Fibroblast of the conjunctiva (primary cell): ENCODE results near the gene PUS7.
"Not testable (repeated sequence)": the region's sequence is repeated elsewhere in the genome, so short reads cannot be mapped to it uniquely, and the experiment has no call there.

Experiments
- DNase-seq: peaks from one replicate; pipeline ENCODE4 v3.0.0-alpha.2; 2010; ENCODE audit warnings: low read depth

Gene PUS7

GRCh38 chr7:105521717-105522463 is at the start of gene PUS7:
Gene PUS7, minus strand, starts transcription at chr7:105522271. Its CDS starts 13,759 bp downstream, at chr7:105508512.
- peak; percentile 70 for DNase-seq

- no peak for DNase-seq
These were observed 45.8 kb upstream of the PUS7 start for GRCh38 chr7:105567821-105568220.

GRCh38 chr7:105567024-105567423 is 45.0 kb upstream of the PUS7 start:
- no peak for DNase-seq

GRCh38 chr7:105565190-105565589 is 43.1 kb upstream of the PUS7 start:
- no peak for DNase-seq

GRCh38 chr7:105559926-105560325 is 37.9 kb upstream of the PUS7 start:
- no peak for DNase-seq

- no peak for DNase-seq
These were observed 16.3 kb upstream of the PUS7 start for GRCh38 chr7:105538339-105538738.

GRCh38 chr7:105532709-105533460 is 10.8 kb upstream of the PUS7 start:
- DNase-seq = no peak

GRCh38 chr7:105531792-105532671 is 10.0 kb upstream of the PUS7 start, which contains the start of gene RINT1:
Gene RINT1, plus strand, starts transcription at chr7:105532201. Its CDS starts 115 bp downstream, at chr7:105532316.
- DNase-seq = peak; percentile 74

- DNase-seq = no peak
These were observed 8.5 kb upstream of the PUS7 start for GRCh38 chr7:105530546-105530945.

- no peak for DNase-seq
These were observed 8.1 kb upstream of the PUS7 start for GRCh38 chr7:105530126-105530525.

- DNase-seq = not testable (repeated sequence)
These were observed 5.7 kb upstream of the PUS7 start for GRCh38 chr7:105527737-105528136.

GRCh38 chr7:105524840-105525239 is 2.8 kb upstream of the PUS7 start:
- DNase-seq = no peak

- DNase-seq = not testable (repeated sequence)
These were observed 2.4 kb upstream of the PUS7 start for GRCh38 chr7:105524423-105524822.

- no peak for DNase-seq
These were observed 899 bp downstream of the PUS7 start for GRCh38 chr7:105521027-105521716.

GRCh38 chr7:105520620-105521019 is 1.5 kb downstream of the PUS7 start:
- DNase-seq = not testable (repeated sequence)

- no peak for DNase-seq
These were observed 2.7 kb downstream of the PUS7 start for GRCh38 chr7:105519353-105519752.

GRCh38 chr7:105515610-105516009 is 6.5 kb downstream of the PUS7 start:
- not testable (repeated sequence) for DNase-seq

- no peak for DNase-seq
These were observed 9.0 kb downstream of the PUS7 start for GRCh38 chr7:105512926-105513526.

- no peak for DNase-seq
These were observed 9.7 kb downstream of the PUS7 start for GRCh38 chr7:105512415-105512814.

GRCh38 chr7:105502173-105502572 is 19.9 kb downstream of the PUS7 start:
- no peak for DNase-seq

- no peak for DNase-seq
These were observed 25.1 kb downstream of the PUS7 start for GRCh38 chr7:105497016-105497415.
